ENCODE results near the gene MRPL45. TPM values are rescaled to one million over a fixed set of nuclear protein-coding genes. Genes with fewer than 3 reads are reported as not detected.

The MRPL45 gene
- total RNA-seq, 1 donor from 2014 or later, result 57.7 TPM

DNA sequence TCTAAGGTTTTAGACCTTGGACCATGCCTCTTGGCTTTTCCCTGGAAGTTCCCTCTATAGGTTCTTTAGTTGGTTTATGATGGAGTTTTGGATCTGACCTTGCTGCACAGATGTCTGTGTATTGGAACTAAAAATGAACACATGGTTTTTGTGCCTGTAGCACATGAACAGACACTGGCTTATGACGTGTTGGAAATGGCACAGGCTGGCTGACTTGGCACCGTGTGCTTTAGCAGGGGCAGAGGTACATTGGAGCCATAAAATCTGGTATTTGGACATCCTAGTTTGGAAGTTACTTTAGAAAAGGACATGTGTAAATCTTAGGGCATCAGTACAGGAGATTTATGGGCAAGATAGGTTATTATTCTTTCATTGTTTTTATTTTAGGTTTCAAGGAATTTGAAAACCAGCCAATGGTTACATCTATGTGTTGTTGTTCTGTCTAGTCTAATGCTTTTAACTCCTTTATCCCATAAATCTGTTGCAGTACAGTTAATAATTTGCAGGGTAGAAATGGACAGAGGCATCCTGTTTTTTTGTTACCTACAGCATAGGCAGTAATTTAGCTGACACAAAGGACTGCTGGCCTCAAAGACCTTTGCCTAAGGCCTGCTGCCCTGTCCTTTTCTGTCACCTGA lies 60.6 kb downstream of the MRPL45 start:
- peaks cover 14% of the 10 kb centered on the region for H3K4me1 Mint-ChIP-seq (ENCODE audit: unreplicated experiment)
- TF ChIP-seq, protein P1, sequence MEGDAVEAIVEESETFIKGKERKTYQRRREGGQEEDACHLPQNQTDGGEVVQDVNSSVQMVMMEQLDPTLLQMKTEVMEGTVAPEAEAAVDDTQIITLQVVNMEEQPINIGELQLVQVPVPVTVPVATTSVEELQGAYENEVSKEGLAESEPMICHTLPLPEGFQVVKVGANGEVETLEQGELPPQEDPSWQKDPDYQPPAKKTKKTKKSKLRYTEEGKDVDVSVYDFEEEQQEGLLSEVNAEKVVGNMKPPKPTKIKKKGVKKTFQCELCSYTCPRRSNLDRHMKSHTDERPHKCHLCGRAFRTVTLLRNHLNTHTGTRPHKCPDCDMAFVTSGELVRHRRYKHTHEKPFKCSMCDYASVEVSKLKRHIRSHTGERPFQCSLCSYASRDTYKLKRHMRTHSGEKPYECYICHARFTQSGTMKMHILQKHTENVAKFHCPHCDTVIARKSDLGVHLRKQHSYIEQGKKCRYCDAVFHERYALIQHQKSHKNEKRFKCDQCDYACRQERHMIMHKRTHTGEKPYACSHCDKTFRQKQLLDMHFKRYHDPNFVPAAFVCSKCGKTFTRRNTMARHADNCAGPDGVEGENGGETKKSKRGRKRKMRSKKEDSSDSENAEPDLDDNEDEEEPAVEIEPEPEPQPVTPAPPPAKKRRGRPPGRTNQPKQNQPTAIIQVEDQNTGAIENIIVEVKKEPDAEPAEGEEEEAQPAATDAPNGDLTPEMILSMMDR (IDR thresholded peaks at IDR 0.05; ENCODE audit: unreplicated experiment), result no peak
- no peaks in the 10 kb centered on the region for H3K36me3 Mint-ChIP-seq (ENCODE audit: low read depth, unreplicated experiment)
- no peaks in the 10 kb centered on the region for H3K9me3 Mint-ChIP-seq (ENCODE audit: unreplicated experiment)
- no peak overlapping the region for H3K4me3 Mint-ChIP-seq (ENCODE audit: unreplicated experiment)
- H3K27ac Mint-ChIP-seq (ENCODE audit: unreplicated experiment), result no peak overlapping the region
- H3K27me3 Mint-ChIP-seq (ENCODE audit: unreplicated experiment), result peaks cover 4% of the 10 kb centered on the region
- DNase-seq (ENCODE audit: low spot score), result no peak

DNA sequence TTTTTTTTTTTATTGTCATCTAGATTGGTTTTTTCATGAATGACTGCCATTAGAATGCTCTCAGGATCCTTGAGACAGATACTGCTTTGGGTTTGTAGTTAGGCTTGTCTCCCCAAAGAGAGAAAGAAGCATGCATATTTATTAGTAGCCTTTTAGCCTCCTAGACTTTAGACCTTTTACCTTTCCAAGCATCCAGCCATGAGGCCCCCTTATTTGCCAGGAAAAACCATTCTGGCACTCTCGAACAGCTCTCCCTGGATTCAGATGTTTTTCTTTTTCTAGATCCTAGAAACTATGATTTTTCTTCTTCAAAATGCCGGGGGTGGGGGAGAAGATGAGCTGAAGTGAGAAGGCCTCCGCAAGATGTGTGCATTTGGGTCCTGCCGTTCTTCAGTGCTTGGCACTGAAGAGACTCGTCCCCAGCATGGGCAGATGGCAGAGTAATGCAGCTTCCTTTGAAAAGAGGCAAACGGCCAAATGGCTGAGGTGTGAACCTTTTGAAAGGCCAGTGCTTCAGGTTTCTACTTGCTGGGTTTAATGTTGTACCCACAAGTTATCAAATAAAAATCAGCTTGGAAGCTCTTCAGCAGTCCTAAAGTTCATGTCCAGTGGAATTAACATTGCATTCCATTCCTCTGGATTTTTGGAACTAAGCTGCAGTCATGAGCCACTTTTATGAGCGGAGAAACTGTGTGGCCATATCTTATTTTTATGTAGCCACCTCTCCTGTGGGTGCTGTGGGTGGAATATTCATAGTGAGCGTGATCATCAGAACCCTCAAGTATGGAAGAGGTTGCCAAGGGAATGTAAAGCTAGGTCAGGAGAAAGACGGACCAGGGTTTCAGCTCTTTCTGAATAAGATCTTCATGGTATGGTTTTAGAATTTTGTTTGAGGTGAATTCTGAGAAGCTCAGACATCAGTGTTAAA lies 61.9 kb downstream of the MRPL45 start:
- Mint-ChIP-seq H3K36me3 (ENCODE audit: low read depth, unreplicated experiment) (no peaks in the 10 kb centered on the region), H3K4me3 (ENCODE audit: unreplicated experiment) (no peak overlapping the region), H3K9me3 (ENCODE audit: unreplicated experiment) (no peaks in the 10 kb centered on the region), H3K27ac (ENCODE audit: unreplicated experiment) (no peak overlapping the region), H3K27me3 (ENCODE audit: unreplicated experiment) (no peaks in the 10 kb centered on the region), H3K4me1 (ENCODE audit: unreplicated experiment) (peaks cover 8% of the 10 kb centered on the region)
- TF ChIP-seq, protein P1 (IDR thresholded peaks at IDR 0.05; ENCODE audit: unreplicated experiment), result no peak
- DNase-seq (ENCODE audit: low spot score), result no peak

DNA sequence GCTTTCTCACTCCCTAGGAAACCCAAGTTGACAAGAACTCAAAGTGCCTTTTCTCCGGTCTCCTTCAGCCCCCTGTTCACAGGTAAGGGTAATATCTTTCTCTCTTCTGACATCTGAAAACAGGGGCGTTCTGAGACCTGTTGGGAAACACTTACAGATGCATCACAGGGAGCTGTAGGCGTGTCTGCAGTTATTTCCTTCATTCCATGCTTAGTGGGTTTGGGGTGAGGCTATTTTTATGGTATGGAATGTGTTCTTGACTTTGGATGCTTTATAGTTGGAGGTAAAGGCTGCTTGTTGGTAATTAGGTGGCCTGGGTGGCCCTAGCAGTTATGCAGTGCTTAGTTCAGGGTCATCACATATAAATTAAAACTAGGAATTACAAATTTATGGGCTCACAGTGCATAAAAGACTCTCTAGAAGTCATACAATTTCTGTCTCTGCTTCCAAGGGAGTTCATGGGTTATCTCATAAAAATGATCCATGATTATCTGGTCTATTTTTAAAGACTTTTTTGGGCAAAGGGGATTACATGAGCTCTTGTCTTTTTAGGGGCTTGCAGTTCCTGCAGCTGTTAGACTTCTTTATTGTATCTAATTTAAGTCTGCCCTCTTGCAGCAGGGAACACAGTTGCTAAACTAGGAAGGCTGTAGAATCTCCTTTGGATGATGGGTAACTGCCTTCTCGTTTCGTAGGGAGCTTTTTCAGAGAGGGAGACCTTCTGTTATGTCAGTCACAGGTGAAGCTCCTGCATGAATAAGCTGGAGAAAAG lies 64.9 kb downstream of the MRPL45 start:
- Mint-ChIP-seq H3K27me3 (ENCODE audit: unreplicated experiment) (no peaks in the 10 kb centered on the region), H3K4me3 (ENCODE audit: unreplicated experiment) (no peak overlapping the region), H3K27ac (ENCODE audit: unreplicated experiment) (no peak overlapping the region), H3K9me3 (ENCODE audit: unreplicated experiment) (no peaks in the 10 kb centered on the region), H3K36me3 (ENCODE audit: low read depth, unreplicated experiment) (peaks cover 5% of the 10 kb centered on the region), H3K4me1 (ENCODE audit: unreplicated experiment) (peaks cover 4% of the 10 kb centered on the region)
- DNase-seq (ENCODE audit: low spot score), result no peak
- TF ChIP-seq, protein P1 (IDR thresholded peaks at IDR 0.05; ENCODE audit: unreplicated experiment), result no peak

DNA sequence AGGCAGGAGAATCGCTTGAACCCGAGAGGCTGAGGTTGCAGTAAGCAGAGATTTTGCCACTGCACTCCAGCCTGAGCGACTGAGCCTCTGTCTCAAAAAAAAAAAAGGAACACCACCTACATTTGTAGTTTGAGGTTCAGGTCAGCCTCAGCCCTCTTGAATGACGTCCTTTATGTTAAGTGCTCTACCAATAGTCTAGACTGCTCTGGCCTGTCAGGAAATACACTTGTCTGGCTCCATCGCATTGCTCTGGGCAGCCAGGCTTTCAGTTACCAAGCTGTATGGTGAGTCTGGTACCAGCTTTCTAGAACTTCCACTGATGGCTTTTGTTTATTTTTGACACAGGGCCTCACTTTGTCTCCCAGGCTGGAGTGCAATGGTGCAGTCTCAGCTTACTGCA lies 66.0 kb downstream of the MRPL45 start:
- DNase-seq (ENCODE audit: low spot score), result no peak
- Mint-ChIP-seq H3K36me3 (ENCODE audit: low read depth, unreplicated experiment) (peaks cover 10% of the 10 kb centered on the region), H3K4me3 (ENCODE audit: unreplicated experiment) (no peak overlapping the region), H3K27ac (ENCODE audit: unreplicated experiment) (no peak overlapping the region), H3K9me3 (ENCODE audit: unreplicated experiment) (no peaks in the 10 kb centered on the region), H3K4me1 (ENCODE audit: unreplicated experiment) (peaks cover 4% of the 10 kb centered on the region), H3K27me3 (ENCODE audit: unreplicated experiment) (no peaks in the 10 kb centered on the region)
- TF ChIP-seq, protein P1 (IDR thresholded peaks at IDR 0.05; ENCODE audit: unreplicated experiment), result no peak

Data from endothelial cell (in vitro differentiated cells).